H1 (cell line): ENCODE results near the gene SVIL. TPM values are rescaled to one million over a fixed set of nuclear protein-coding genes. Genes with fewer than 3 reads are reported as not detected.

ENCODE experiments used
- ATF3 ChIP-seq: IDR thresholded peaks from 2 replicates; pipeline ENCODE4 v1.6.1; 2011; ENCODE audit warnings: low read depth, mild to moderate bottlenecking, low read length; ENCODE audit not compliant: insufficient read depth
- CHD7 ChIP-seq: fragments of 300-600 bp; sonication (generic); IDR thresholded peaks from 2 replicates; pipeline ENCODE4 v1.7.1; 2012; ENCODE audit warnings: low read length, moderate library complexity, mild to moderate bottlenecking, inconsistent platforms; ENCODE audit not compliant: insufficient replicate concordance
- GABPA ChIP-seq: IDR thresholded peaks from 2 replicates; pipeline ENCODE4 v1.6.1; 2011; ENCODE audit warnings: mild to moderate bottlenecking, low read length, moderate library complexity, borderline replicate concordance; ENCODE audit not compliant: insufficient read depth
- PHF8 ChIP-seq: fragments of 200-600 bp; sonication (generic); conservative IDR thresholded peaks from 2 replicates; pipeline ENCODE4 v1.7.1; 2012; ENCODE audit warnings: low read depth, mild to moderate bottlenecking, inconsistent platforms, low read length, moderate library complexity
- ZNF274 ChIP-seq: IDR thresholded peaks from 2 replicates; pipeline ENCODE4 v1.7.0; 2012; ENCODE audit warnings: low read length, borderline replicate concordance; ENCODE audit errors: extremely low read depth
- polyA plus RNA-seq, 7 experiments: library from polyadenylated mRNA; depleted of rRNA in 3 of 7; stranded (reverse) in 5 of 7; unstranded in 2 of 7; fragments of >200 nt in 5 of 7; fragments of 200-250 nt in 2 of 7; gene quantifications; 1 replicate in 5 of 7; 2 replicates in 1 of 7; 4 replicates in 1 of 7; pipeline versions ENCODE4 v1.2.1 to v1.2.3, GENCODE V29; 2011 to 2013; ENCODE audit warnings: missing spikeins in 2 of 7, mixed read lengths in 2 of 7
- total RNA-seq: library from RNA; stranded (reverse); fragmentation: NEBNext Ultra II Directional; extraction: Animal tissue kit (Norgen Biotek cat#: 25700); gene quantifications from 2 replicates; pipeline ENCODE4 v1.2.1, GENCODE V29; 2021

The SVIL gene
- total and polyA plus RNA-seq, 2 of the 8 experiments (the other 6 are each of a cell fraction or from before 2014, with no cell fraction given) = 4.7 to 15.4 TPM

GRCh38 chr10:29652192-29652591, 17.4 kb upstream of the SVIL start (continued):
- TF ChIP-seq CHD7 = no peak
- TF ChIP-seq GABPA = no peak
- TF ChIP-seq ATF3 = no peak
- no peak for TF ChIP-seq PHF8
- no peak for TF ChIP-seq ZNF274
- TF ChIP-seq, all 59 proteins: peak for 0
